CD14-positive monocyte (primary cell): Measurements from ENCODE around the gene FGD4. TPM values are rescaled to one million over a fixed set of nuclear protein-coding genes. Genes with fewer than 3 reads are reported as not detected.

Experiments used
- DNase-seq, 3 donors: peaks; one replicate each; pipeline ENCODE4 v3.0.0-alpha.2; 2011 to 2022
- H2AFZ ChIP-seq: 2 replicates; pipeline ENCODE4 v1.6.0; 2012; ENCODE audit warnings: mild to moderate bottlenecking, low read depth, low read length, inconsistent platforms; ENCODE audit not compliant: insufficient read depth, poor library complexity, severe bottlenecking
- H3K27ac ChIP-seq, 2 donors: 1 replicate in 1 of 2; 2 replicates in 1 of 2; pipeline ENCODE4 v1.5.1; 2012 to 2013; ENCODE audit warnings: low read length in 2 of 2, control low read depth in 1 of 2, inconsistent platforms in 1 of 2, low read depth in 1 of 2, mild to moderate bottlenecking in 1 of 2
- H3K27me3 ChIP-seq, 2 donors: one replicate each; pipeline versions ENCODE4 v1.6.0 to v1.6.1; 2011 to 2013; ENCODE audit warnings: low read length in 2 of 2; ENCODE audit not compliant: control insufficient read depth in 2 of 2, insufficient read depth in 2 of 2
- H3K36me3 ChIP-seq, 2 donors: replicated peaks in 1 of 2; 1 replicate in 1 of 2; 2 replicates in 1 of 2; pipeline versions ENCODE4 v1.5.1 to v1.6.1; 2012 to 2013; ENCODE audit warnings: low read length in 2 of 2, control low read depth in 1 of 2, inconsistent platforms in 1 of 2, mild to moderate bottlenecking in 1 of 2; ENCODE audit not compliant: insufficient read depth in 2 of 2, control insufficient read depth in 1 of 2
- H3K4me1 ChIP-seq, 2 donors: 1 replicate in 1 of 2; 2 replicates in 1 of 2; pipeline versions ENCODE4 v1.5.1 to v1.6.1; 2012 to 2013; ENCODE audit warnings: low read length in 2 of 2, control low read depth in 1 of 2, inconsistent platforms in 1 of 2, mild to moderate bottlenecking in 1 of 2, moderate library complexity in 1 of 2; ENCODE audit not compliant: insufficient read depth in 2 of 2, control insufficient read depth in 1 of 2
- H3K4me2 ChIP-seq: replicated peaks from 2 replicates; pipeline ENCODE3; 2012; ENCODE audit warnings: low read length, moderate library complexity, mild to moderate bottlenecking; ENCODE audit not compliant: poor library complexity, severe bottlenecking; ENCODE audit errors: extremely low read depth
- H3K4me3 ChIP-seq, 3 experiments: fragments of 200-600 bp in 1 of 3; sonication (generic) in 1 of 3; replicated peaks in 1 of 3; 1 replicate in 2 of 3; 2 replicates in 1 of 3; pipeline ENCODE4 v1.5.1; 2011 to 2013; ENCODE audit warnings: low read length in 3 of 3, mild to moderate bottlenecking in 3 of 3, control low read depth in 2 of 3, low read depth in 2 of 3, inconsistent platforms in 1 of 3, moderate library complexity in 1 of 3
- H3K79me2 ChIP-seq: 2 replicates; pipeline ENCODE4 v1.6.0; 2012; ENCODE audit warnings: mild to moderate bottlenecking, control low read depth, inconsistent platforms, low read length, moderate library complexity; ENCODE audit not compliant: insufficient read depth
- H3K9ac ChIP-seq: 2 replicates; pipeline ENCODE4 v1.6.0; 2017; ENCODE audit warnings: low read length, mild to moderate bottlenecking; ENCODE audit not compliant: insufficient read depth, poor library complexity, severe bottlenecking
- H3K9me3 ChIP-seq, 2 donors: replicated peaks in 1 of 2; 1 replicate in 1 of 2; 2 replicates in 1 of 2; pipeline versions ENCODE4 v1.5.1 to v1.6.1; 2012 to 2013; ENCODE audit warnings: low read length in 2 of 2, control low read depth in 1 of 2; ENCODE audit not compliant: control insufficient read depth in 1 of 2, insufficient read depth in 1 of 2
- H4K20me1 ChIP-seq: 2 replicates; pipeline ENCODE4 v1.6.0; 2012; ENCODE audit warnings: mild to moderate bottlenecking, low read length, control low read depth, moderate library complexity; ENCODE audit not compliant: insufficient read depth
- H3K27ac Mint-ChIP-seq, 7 donors: one replicate each; pipeline ENCODE4 v1.8.0; 2020; ENCODE audit warnings: mild to moderate bottlenecking in 7 of 7, mixed read lengths in 7 of 7, moderate library complexity in 6 of 7, inconsistent platforms in 2 of 7
- H3K27me3 Mint-ChIP-seq, 3 donors: one replicate each; pipeline ENCODE4 v1.8.0; 2021 to 2022; ENCODE audit warnings: low read depth in 3 of 3, mild to moderate bottlenecking in 3 of 3, mixed read lengths in 3 of 3, moderate library complexity in 3 of 3, inconsistent platforms in 1 of 3
- H3K36me3 Mint-ChIP-seq, 2 donors: one replicate each; pipeline ENCODE4 v1.8.0; 2020; ENCODE audit warnings: mixed read lengths in 2 of 2, inconsistent platforms in 1 of 2, mild to moderate bottlenecking in 1 of 2
- H3K4me1 Mint-ChIP-seq: one replicate; pipeline ENCODE4 v1.8.0; 2020; ENCODE audit warnings: mild to moderate bottlenecking, mixed read lengths
- H3K4me3 Mint-ChIP-seq, 2 donors: one replicate each; pipeline ENCODE4 v1.8.0; 2020; ENCODE audit warnings: mild to moderate bottlenecking in 2 of 2, mixed read lengths in 2 of 2, moderate library complexity in 1 of 2
- H3K9me3 Mint-ChIP-seq, 7 donors: one replicate each; pipeline ENCODE4 v1.8.0; 2020 to 2022; ENCODE audit warnings: mixed read lengths in 7 of 7, mild to moderate bottlenecking in 6 of 7, moderate library complexity in 6 of 7, inconsistent platforms in 2 of 7
- WGBS: methylation state at CpG from one replicate; pipeline ENCODE4 v1.1.5; 2013; ENCODE audit warnings: missing lambda C conversion rate; ENCODE audit not compliant: insufficient coverage; 5-methylcytosine and 5-hydroxymethylcytosine counted together
- intact Hi-C, 2 donors: fragments of 100-400 bp; cut with micrococcal nuclease; formaldehyde crosslinking; loops; one replicate each; pipeline versions ENCODE4 v1.15.0 to v1.15.1; 2023
- polyA plus RNA-seq, 3 donors: library from polyadenylated mRNA; depleted of rRNA in 1 of 3; unstranded in 2 of 3; stranded (reverse) in 1 of 3; fragments of 300-500 nt in 2 of 3; fragments of >200 nt in 1 of 3; fragmentation: Illumina TruSeq in 2 of 3; gene quantifications; 1 replicate in 2 of 3; 2 replicates in 1 of 3; pipeline ENCODE4 v1.2.3, GENCODE V29; 2012 to 2021
- TF ChIP-seq, protein P1 (sequence below): fragments of 200-600 bp; IDR thresholded peaks from one replicate; pipeline ENCODE4 v1.8.0; 2022; ENCODE audit warnings: antibody characterized with exemption, mild to moderate bottlenecking

The FGD4 gene
- polyA plus RNA-seq, 3 donors: 5.3 to 34.4 (median 6.0) TPM

DNA sequence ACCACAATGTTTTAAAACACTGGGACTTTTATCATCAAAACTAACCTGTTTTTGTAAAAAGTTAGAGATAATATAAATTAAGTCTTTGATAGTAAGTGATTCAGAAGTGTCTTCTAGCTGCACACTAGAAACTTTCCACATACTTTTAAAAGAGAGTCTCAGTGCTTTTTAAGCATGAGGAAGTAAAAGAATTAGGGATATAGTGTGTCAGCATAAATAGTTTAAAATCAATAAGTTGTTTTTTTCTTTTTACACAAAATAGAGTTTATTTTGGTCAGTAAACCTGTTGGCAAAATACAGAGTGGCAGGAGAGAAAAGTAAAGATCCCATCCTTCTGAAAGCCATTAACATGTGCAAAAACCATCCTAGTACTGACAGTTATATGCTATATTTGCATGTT lies 281.4 kb downstream of the FGD4 start:
- Histone ChIP-seq H3K36me3 (peaks cover 16 to 20% of the 10 kb centered on the region in 2 donors), H3K4me2 (peak overlapping the region; percentile 90), H3K4me3 (no peak overlapping the region), H3K27me3 (no peaks in the 10 kb centered on the region), H3K27ac (peak overlapping the region in 1 of 2 donors; percentile 88), H3K9me3 (no peaks in the 10 kb centered on the region), H3K4me1 (peaks cover 17 to 19% of the 10 kb centered on the region in 2 donors), H3K9ac (peak overlapping the region; percentile 83), H2AFZ (peak overlapping the region; percentile 87), H3K79me2 (peaks cover 62% of the 10 kb centered on the region), H4K20me1 (peaks cover 11% of the 10 kb centered on the region)
- H3K9me3 Mint-ChIP-seq: peaks cover 0 to 3% (median 0%) of the 10 kb centered on the region in 7 donors
- TF ChIP-seq, protein P1, sequence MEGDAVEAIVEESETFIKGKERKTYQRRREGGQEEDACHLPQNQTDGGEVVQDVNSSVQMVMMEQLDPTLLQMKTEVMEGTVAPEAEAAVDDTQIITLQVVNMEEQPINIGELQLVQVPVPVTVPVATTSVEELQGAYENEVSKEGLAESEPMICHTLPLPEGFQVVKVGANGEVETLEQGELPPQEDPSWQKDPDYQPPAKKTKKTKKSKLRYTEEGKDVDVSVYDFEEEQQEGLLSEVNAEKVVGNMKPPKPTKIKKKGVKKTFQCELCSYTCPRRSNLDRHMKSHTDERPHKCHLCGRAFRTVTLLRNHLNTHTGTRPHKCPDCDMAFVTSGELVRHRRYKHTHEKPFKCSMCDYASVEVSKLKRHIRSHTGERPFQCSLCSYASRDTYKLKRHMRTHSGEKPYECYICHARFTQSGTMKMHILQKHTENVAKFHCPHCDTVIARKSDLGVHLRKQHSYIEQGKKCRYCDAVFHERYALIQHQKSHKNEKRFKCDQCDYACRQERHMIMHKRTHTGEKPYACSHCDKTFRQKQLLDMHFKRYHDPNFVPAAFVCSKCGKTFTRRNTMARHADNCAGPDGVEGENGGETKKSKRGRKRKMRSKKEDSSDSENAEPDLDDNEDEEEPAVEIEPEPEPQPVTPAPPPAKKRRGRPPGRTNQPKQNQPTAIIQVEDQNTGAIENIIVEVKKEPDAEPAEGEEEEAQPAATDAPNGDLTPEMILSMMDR: no peak
- peaks cover 0 to 1% (median 0%) of the 10 kb centered on the region in 3 donors for H3K27me3 Mint-ChIP-seq
- peaks cover 24% of the 10 kb centered on the region for H3K4me1 Mint-ChIP-seq
- H3K27ac Mint-ChIP-seq: no peak overlapping the region
- H3K4me3 Mint-ChIP-seq: no peak overlapping the region
- peaks cover 8 to 21% of the 10 kb centered on the region in 2 donors for H3K36me3 Mint-ChIP-seq
- DNase-seq: no peak
- intact Hi-C loops: loop anchor here in 1 of 2 donors (10.0 kb wide), 1 partner anchor 1026 kb away; the partner anchor contains the start of gene ETFBKMT

DNA sequence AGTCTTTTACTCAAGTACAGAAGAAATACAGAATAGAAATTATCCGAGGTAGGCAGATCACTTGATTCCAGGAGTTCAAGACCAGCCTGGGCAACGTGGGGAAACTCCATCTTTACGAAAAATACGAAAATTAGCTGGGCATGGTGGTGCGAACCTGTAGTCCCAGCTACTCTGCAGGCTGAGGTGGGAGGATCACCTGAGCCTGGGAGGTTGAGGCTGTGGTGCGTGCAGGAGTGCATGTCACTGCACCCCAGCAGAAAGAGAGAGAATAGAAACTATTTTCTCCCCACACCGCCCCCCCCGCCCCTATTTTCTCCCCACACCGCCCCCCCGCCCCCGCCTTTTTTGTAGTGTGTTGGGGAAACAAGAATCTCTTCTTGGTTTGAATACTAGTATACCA lies 281.9 kb downstream of the FGD4 start:
- Histone ChIP-seq H3K36me3 (peaks cover 16 to 21% of the 10 kb centered on the region in 2 donors), H3K9ac (no peak overlapping the region), H3K27ac (no peak overlapping the region), H3K4me1 (peaks cover 17 to 19% of the 10 kb centered on the region in 2 donors), H3K9me3 (no peaks in the 10 kb centered on the region), H3K4me2 (peak overlapping the region; percentile 90), H3K4me3 (no peak overlapping the region), H4K20me1 (peaks cover 16% of the 10 kb centered on the region), H3K27me3 (no peaks in the 10 kb centered on the region), H3K79me2 (peaks cover 67% of the 10 kb centered on the region), H2AFZ (no peak overlapping the region)
- Mint-ChIP-seq H3K36me3 (peaks cover 8 to 26% of the 10 kb centered on the region in 2 donors), H3K4me1 (peaks cover 24% of the 10 kb centered on the region), H3K9me3 (peaks cover 0 to 3% (median 0%) of the 10 kb centered on the region in 7 donors), H3K27me3 (peaks cover 0 to 1% (median 0%) of the 10 kb centered on the region in 3 donors), H3K27ac (peak overlapping the region in 1 of 7 donors; percentile 19), H3K4me3 (no peak overlapping the region)
- no peak for DNase-seq
- intact Hi-C loops: loop anchor here in 1 of 2 donors (10.0 kb wide), 1 partner anchor 1026 kb away; the partner anchor contains the start of gene ETFBKMT
- 98% methylated on average over 4 of the region's 11 CpGs for WGBS
- TF ChIP-seq, protein P1: no peak
